IPS-15b (cell line): ENCODE results near the gene AEN.

ENCODE experiments used
- H3K27me3 ChIP-seq: one replicate; pipeline ENCODE4 v1.6.1; 2013; ENCODE audit warnings: low read length; ENCODE audit not compliant: control insufficient read depth, insufficient read depth
- H3K36me3 ChIP-seq: one replicate; pipeline ENCODE4 v1.6.1; 2013; ENCODE audit warnings: low read length; ENCODE audit not compliant: control insufficient read depth, insufficient read depth
- H3K4me1 ChIP-seq: one replicate; pipeline ENCODE4 v1.6.1; 2013; ENCODE audit warnings: mild to moderate bottlenecking, low read length; ENCODE audit not compliant: control insufficient read depth, insufficient read depth
- H3K4me3 ChIP-seq: one replicate; pipeline ENCODE4 v1.5.1; 2013; ENCODE audit warnings: low read depth, low read length
- H3K9ac ChIP-seq: one replicate; pipeline ENCODE4 v1.6.1; 2013; ENCODE audit warnings: low read depth, mild to moderate bottlenecking, low read length
- H3K9me3 ChIP-seq: one replicate; pipeline ENCODE4 v1.6.1; 2013; ENCODE audit warnings: mild to moderate bottlenecking, low read length; ENCODE audit not compliant: control insufficient read depth, insufficient read depth

AEN gene

GRCh38 chr15:88649286-88649733 lies 28.2 kb downstream of the AEN start:
- Histone ChIP-seq H3K36me3 (no peaks in the 10 kb centered on the region), H3K9ac (no peak overlapping the region), H3K4me3 (no peak overlapping the region), H3K4me1 (peaks cover 8% of the 10 kb centered on the region), H3K27me3 (no peaks in the 10 kb centered on the region), H3K9me3 (no peaks in the 10 kb centered on the region)

GRCh38 chr15:88649753-88650551 lies 28.8 kb downstream of the AEN start:
- H3K36me3 ChIP-seq = no peaks in the 10 kb centered on the region
- no peak overlapping the region for H3K4me3 ChIP-seq
- H3K4me1 ChIP-seq = peaks cover 8% of the 10 kb centered on the region
- H3K27me3 ChIP-seq = no peaks in the 10 kb centered on the region
- H3K9me3 ChIP-seq = no peaks in the 10 kb centered on the region
- no peak overlapping the region for H3K9ac ChIP-seq

GRCh38 chr15:88650556-88650955 lies 29.4 kb downstream of the AEN start:
- H3K4me1 ChIP-seq = peaks cover 8% of the 10 kb centered on the region
- no peak overlapping the region for H3K9ac ChIP-seq
- H3K27me3 ChIP-seq = no peaks in the 10 kb centered on the region
- H3K9me3 ChIP-seq = no peaks in the 10 kb centered on the region
- no peaks in the 10 kb centered on the region for H3K36me3 ChIP-seq
- H3K4me3 ChIP-seq = no peak overlapping the region

- Histone ChIP-seq H3K9ac (no peak overlapping the region), H3K9me3 (no peaks in the 10 kb centered on the region), H3K36me3 (no peaks in the 10 kb centered on the region), H3K27me3 (no peaks in the 10 kb centered on the region), H3K4me1 (peaks cover 8% of the 10 kb centered on the region), H3K4me3 (no peak overlapping the region)
Measured at GRCh38 chr15:88651136-88651732, 30.1 kb downstream of the AEN start.

GRCh38 chr15:88651971-88652370 lies 30.8 kb downstream of the AEN start:
- Histone ChIP-seq H3K4me1 (peaks cover 8% of the 10 kb centered on the region), H3K9ac (no peak overlapping the region), H3K27me3 (no peaks in the 10 kb centered on the region), H3K9me3 (no peaks in the 10 kb centered on the region), H3K4me3 (no peak overlapping the region), H3K36me3 (no peaks in the 10 kb centered on the region)

- Histone ChIP-seq H3K9me3 (no peaks in the 10 kb centered on the region), H3K4me3 (no peak overlapping the region), H3K36me3 (no peaks in the 10 kb centered on the region), H3K9ac (no peak overlapping the region), H3K4me1 (peaks cover 8% of the 10 kb centered on the region), H3K27me3 (no peaks in the 10 kb centered on the region)
Measured at GRCh38 chr15:88652456-88653199, 31.5 kb downstream of the AEN start.

GRCh38 chr15:88653200-88654064 lies 32.3 kb downstream of the AEN start:
- no peaks in the 10 kb centered on the region for H3K27me3 ChIP-seq
- H3K9me3 ChIP-seq = no peaks in the 10 kb centered on the region
- H3K9ac ChIP-seq = no peak overlapping the region
- peaks cover 8% of the 10 kb centered on the region for H3K4me1 ChIP-seq
- H3K4me3 ChIP-seq = no peak overlapping the region
- H3K36me3 ChIP-seq = no peaks in the 10 kb centered on the region

GRCh38 chr15:88654430-88655102 lies 33.4 kb downstream of the AEN start:
- no peaks in the 10 kb centered on the region for H3K9me3 ChIP-seq
- no peaks in the 10 kb centered on the region for H3K36me3 ChIP-seq
- H3K27me3 ChIP-seq = no peaks in the 10 kb centered on the region
- H3K4me3 ChIP-seq = no peak overlapping the region
- no peak overlapping the region for H3K9ac ChIP-seq
- H3K4me1 ChIP-seq = peaks cover 8% of the 10 kb centered on the region

GRCh38 chr15:88655103-88655553 lies 34.0 kb downstream of the AEN start:
- no peak overlapping the region for H3K9ac ChIP-seq
- H3K4me1 ChIP-seq = peaks cover 8% of the 10 kb centered on the region
- no peaks in the 10 kb centered on the region for H3K36me3 ChIP-seq
- no peaks in the 10 kb centered on the region for H3K27me3 ChIP-seq
- no peak overlapping the region for H3K4me3 ChIP-seq
- H3K9me3 ChIP-seq = no peaks in the 10 kb centered on the region

- Histone ChIP-seq H3K4me1 (peaks cover 8% of the 10 kb centered on the region), H3K9me3 (no peaks in the 10 kb centered on the region), H3K36me3 (no peaks in the 10 kb centered on the region), H3K4me3 (no peak overlapping the region), H3K27me3 (no peaks in the 10 kb centered on the region), H3K9ac (no peak overlapping the region)
Measured at GRCh38 chr15:88655800-88656488, 34.8 kb downstream of the AEN start.
